Effector memory CD4-positive, alpha-beta T cell (primary cell): Measurements from ENCODE around the gene MAPKAP1.

Experiments
- DNase-seq, 3 donors: peaks; one replicate each; pipeline ENCODE4 v3.0.0-alpha.2; 2020
- H3K27ac ChIP-seq: 2 replicates; pipeline ENCODE4 v1.7.0; 2013; ENCODE audit warnings: mild to moderate bottlenecking, low read length, moderate library complexity; ENCODE audit not compliant: insufficient read depth, poor library complexity, severe bottlenecking
- H3K27me3 ChIP-seq: replicated peaks from 2 replicates; pipeline ENCODE4 v1.7.0; 2013; ENCODE audit warnings: mild to moderate bottlenecking, low read length; ENCODE audit not compliant: insufficient read depth, control insufficient read depth, poor library complexity, severe bottlenecking
- H3K36me3 ChIP-seq: 2 replicates; pipeline ENCODE4 v1.7.0; 2013; ENCODE audit warnings: mild to moderate bottlenecking, low read length, moderate library complexity; ENCODE audit not compliant: control insufficient read depth, insufficient read depth
- H3K4me1 ChIP-seq: 2 replicates; pipeline ENCODE4 v1.7.0; 2013; ENCODE audit warnings: low read length, mild to moderate bottlenecking; ENCODE audit not compliant: control insufficient read depth, insufficient read depth, poor library complexity, severe bottlenecking
- H3K4me3 ChIP-seq: 2 replicates; pipeline ENCODE4 v1.7.0; 2013; ENCODE audit warnings: low read length, low read depth, mild to moderate bottlenecking; ENCODE audit not compliant: insufficient read depth, poor library complexity, severe bottlenecking
- H3K9me3 ChIP-seq: 2 replicates; pipeline ENCODE4 v1.7.0; 2013; ENCODE audit warnings: mild to moderate bottlenecking, low read length, moderate library complexity; ENCODE audit not compliant: control insufficient read depth

MAPKAP1 gene

GRCh38 chr9:125620216-125620615 lies 86.8 kb downstream of the MAPKAP1 start:
- Histone ChIP-seq H3K27ac (no peak overlapping the region), H3K27me3 (no peaks in the 10 kb centered on the region), H3K9me3 (no peaks in the 10 kb centered on the region), H3K4me1 (no peaks in the 10 kb centered on the region), H3K4me3 (no peak overlapping the region), H3K36me3 (no peaks in the 10 kb centered on the region)
- DNase-seq = no peak

GRCh38 chr9:125617087-125617486 lies 89.9 kb downstream of the MAPKAP1 start:
- DNase-seq = no peak
- no peaks in the 10 kb centered on the region for H3K36me3 ChIP-seq
- H3K27me3 ChIP-seq = no peaks in the 10 kb centered on the region
- no peaks in the 10 kb centered on the region for H3K4me1 ChIP-seq
- no peak overlapping the region for H3K27ac ChIP-seq
- H3K9me3 ChIP-seq = no peaks in the 10 kb centered on the region
- no peak overlapping the region for H3K4me3 ChIP-seq

GRCh38 chr9:125613141-125613540 lies 93.9 kb downstream of the MAPKAP1 start:
- DNase-seq = no peak
- no peaks in the 10 kb centered on the region for H3K9me3 ChIP-seq
- no peak overlapping the region for H3K4me3 ChIP-seq
- no peaks in the 10 kb centered on the region for H3K4me1 ChIP-seq
- H3K27me3 ChIP-seq = no peaks in the 10 kb centered on the region
- H3K27ac ChIP-seq = no peak overlapping the region
- no peaks in the 10 kb centered on the region for H3K36me3 ChIP-seq

GRCh38 chr9:125612616-125613015 lies 94.4 kb downstream of the MAPKAP1 start:
- Histone ChIP-seq H3K4me3 (no peak overlapping the region), H3K27me3 (no peaks in the 10 kb centered on the region), H3K36me3 (no peaks in the 10 kb centered on the region), H3K9me3 (no peaks in the 10 kb centered on the region), H3K4me1 (no peaks in the 10 kb centered on the region), H3K27ac (no peak overlapping the region)
- no peak for DNase-seq

GRCh38 chr9:125611121-125611765 lies 95.8 kb downstream of the MAPKAP1 start:
- no peaks in the 10 kb centered on the region for H3K9me3 ChIP-seq
- no peak overlapping the region for H3K27ac ChIP-seq
- no peak overlapping the region for H3K4me3 ChIP-seq
- H3K27me3 ChIP-seq = no peaks in the 10 kb centered on the region
- no peaks in the 10 kb centered on the region for H3K36me3 ChIP-seq
- no peaks in the 10 kb centered on the region for H3K4me1 ChIP-seq
- no peak for DNase-seq

- Histone ChIP-seq H3K4me3 (no peak overlapping the region), H3K9me3 (no peaks in the 10 kb centered on the region), H3K36me3 (no peaks in the 10 kb centered on the region), H3K27me3 (no peaks in the 10 kb centered on the region), H3K27ac (no peak overlapping the region), H3K4me1 (no peaks in the 10 kb centered on the region)
- DNase-seq = no peak
Measured at GRCh38 chr9:125609744-125610143, 97.3 kb downstream of the MAPKAP1 start.

GRCh38 chr9:125608489-125609224 lies 98.4 kb downstream of the MAPKAP1 start:
- H3K9me3 ChIP-seq = no peaks in the 10 kb centered on the region
- H3K27ac ChIP-seq = no peak overlapping the region
- H3K36me3 ChIP-seq = no peaks in the 10 kb centered on the region
- H3K4me3 ChIP-seq = no peak overlapping the region
- no peaks in the 10 kb centered on the region for H3K4me1 ChIP-seq
- no peak for DNase-seq
- H3K27me3 ChIP-seq = no peaks in the 10 kb centered on the region

GRCh38 chr9:125604196-125604595 lies 102.8 kb downstream of the MAPKAP1 start:
- Histone ChIP-seq H3K36me3 (no peaks in the 10 kb centered on the region), H3K4me3 (no peak overlapping the region), H3K4me1 (no peaks in the 10 kb centered on the region), H3K27ac (no peak overlapping the region), H3K9me3 (no peaks in the 10 kb centered on the region), H3K27me3 (no peaks in the 10 kb centered on the region)
- no peak for DNase-seq

- Histone ChIP-seq H3K9me3 (no peaks in the 10 kb centered on the region), H3K27me3 (no peaks in the 10 kb centered on the region), H3K36me3 (no peaks in the 10 kb centered on the region), H3K4me1 (no peaks in the 10 kb centered on the region), H3K4me3 (no peak overlapping the region), H3K27ac (no peak overlapping the region)
- no peak for DNase-seq
Measured at GRCh38 chr9:125603478-125604021, 103.5 kb downstream of the MAPKAP1 start.

- H3K4me3 ChIP-seq = no peak overlapping the region
- no peak for DNase-seq
- H3K27ac ChIP-seq = no peak overlapping the region
- no peaks in the 10 kb centered on the region for H3K36me3 ChIP-seq
- no peaks in the 10 kb centered on the region for H3K4me1 ChIP-seq
- no peaks in the 10 kb centered on the region for H3K27me3 ChIP-seq
- H3K9me3 ChIP-seq = no peaks in the 10 kb centered on the region
Measured at GRCh38 chr9:125601961-125602360, 105.0 kb downstream of the MAPKAP1 start.
